GM21367 (cell line): ENCODE data around the gene XPO6.
A peak's percentile ranks its signal among the peaks of the same experiment; 100 is the strongest.

ENCODE experiments used
- ATAC-seq: cut with Tn5 transposase; IDR thresholded peaks from one replicate; pipeline ENCODE4 v1.9.1; 2021; ENCODE audit not compliant: unreplicated experiment

Gene XPO6

GRCh38 chr16:28156056-28156680 lies 55.6 kb downstream of the XPO6 start:
- ATAC-seq = no peak

GRCh38 chr16:28155293-28155692 lies 56.5 kb downstream of the XPO6 start:
- no peak for ATAC-seq

- ATAC-seq = no peak
Observed at GRCh38 chr16:28151180-28151579, 60.6 kb downstream of the XPO6 start.

GRCh38 chr16:28149011-28149888 lies 62.5 kb downstream of the XPO6 start:
- ATAC-seq = no peak

- no peak for ATAC-seq
Observed at GRCh38 chr16:28146536-28146935, 65.2 kb downstream of the XPO6 start.

GRCh38 chr16:28145796-28146195 lies 66.0 kb downstream of the XPO6 start:
- no peak for ATAC-seq

GRCh38 chr16:28140788-28141618 lies 70.8 kb downstream of the XPO6 start:
- ATAC-seq = peak; percentile 67

GRCh38 chr16:28139530-28139929 lies 72.2 kb downstream of the XPO6 start:
- ATAC-seq = no peak

- ATAC-seq = no peak
Observed at GRCh38 chr16:28136751-28137434, 74.9 kb downstream of the XPO6 start.

- no peak for ATAC-seq
Observed at GRCh38 chr16:28133666-28134065, 78.1 kb downstream of the XPO6 start.

GRCh38 chr16:28131743-28132393 lies 79.9 kb downstream of the XPO6 start:
- no peak for ATAC-seq

GRCh38 chr16:28131181-28131580 lies 80.6 kb downstream of the XPO6 start:
- ATAC-seq = no peak

GRCh38 chr16:28130099-28131088 lies 81.4 kb downstream of the XPO6 start:
- ATAC-seq = no peak

GRCh38 chr16:28126684-28127620 lies 84.8 kb downstream of the XPO6 start:
- ATAC-seq = no peak

- ATAC-seq = no peak
Observed at GRCh38 chr16:28125592-28125991, 86.2 kb downstream of the XPO6 start.

- ATAC-seq = no peak
Observed at GRCh38 chr16:28121527-28121926, 90.2 kb downstream of the XPO6 start.

- ATAC-seq = no peak
Observed at GRCh38 chr16:28120754-28121153, 91.0 kb downstream of the XPO6 start.

- no peak for ATAC-seq
Observed at GRCh38 chr16:28118637-28119036, 93.1 kb downstream of the XPO6 start.
